ENCODE data around the gene RPL22L1. TPM values are rescaled to one million over a fixed set of nuclear protein-coding genes. Genes with fewer than 3 reads are reported as not detected.

Gene RPL22L1
- 238 to 313 TPM (median 272 TPM) in 5 replicates for total RNA-seq (2022; extraction: Qiagen RNA extraction; ENCODE audit: low read depth)

GRCh38 chr3:170869645-170870593 lies at the start of gene RPL22L1:
TSS of gene RPL22L1 (minus strand) at chr3:170870195. CDS start at chr3:170870167, 28 bp downstream.

DNA sequence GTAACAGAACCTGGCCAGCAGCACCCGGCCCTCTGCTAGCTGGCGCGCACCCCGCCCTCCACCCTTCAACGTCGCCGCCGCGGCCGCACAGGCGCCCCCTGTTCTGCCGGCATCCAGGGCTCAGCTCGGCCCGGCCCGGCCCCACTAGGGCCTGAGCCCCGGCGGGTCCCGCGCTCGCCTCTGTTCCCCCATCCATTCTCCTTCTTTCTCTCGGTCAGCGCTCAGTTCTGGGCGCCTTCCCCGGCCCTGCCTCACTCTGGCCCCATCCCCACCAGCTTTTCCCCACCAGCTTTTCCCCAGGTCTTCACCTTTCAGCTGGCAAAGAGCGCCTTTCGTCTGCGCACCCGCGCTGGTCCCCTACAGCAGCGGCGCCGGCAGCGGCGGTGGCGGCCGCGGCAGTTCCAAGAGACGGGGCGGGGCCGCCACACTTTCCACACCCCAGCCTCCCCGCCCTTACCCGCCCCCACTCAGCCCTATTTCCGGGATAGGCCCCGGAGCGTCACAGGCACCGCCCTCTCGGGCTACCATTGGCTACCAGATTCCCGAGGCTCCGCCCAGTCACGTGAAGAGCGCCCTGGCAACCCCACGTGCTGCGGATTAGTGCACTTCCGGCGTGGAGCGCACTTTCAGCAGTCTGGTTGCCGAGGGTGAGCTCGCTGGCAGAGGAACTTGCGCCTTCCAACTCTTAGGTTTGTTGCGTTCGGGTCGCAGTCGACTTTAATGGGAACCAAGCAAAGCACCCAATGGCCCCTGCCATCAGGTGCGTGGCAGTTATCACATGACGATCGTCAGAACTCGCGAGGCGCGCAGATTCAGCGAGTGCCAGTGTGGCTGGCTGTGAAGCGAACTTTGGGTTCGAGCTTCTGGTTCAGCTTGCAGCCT lies 38.5 kb upstream of the RPL22L1 start, which contains the start of gene EIF5A2:
EIF5A2 (minus strand) TSS at position 403 of the 882 bp plus-strand sequence. CDS start 831 bp downstream, outside the sequence.

Other genes with a start within 250 kb of the RPL22L1 start
- gene EIF5A2, start 38.4 kb upstream of the RPL22L1 start, total RNA-seq (2022; extraction: Qiagen RNA extraction; ENCODE audit: low read depth), result 10.3 to 15.4 TPM (median 13.4 TPM) in 5 replicates
- gene SLC2A2, start 156.5 kb upstream of the RPL22L1 start, total RNA-seq (2022; extraction: Qiagen RNA extraction; ENCODE audit: low read depth), result not detected in 5 replicates

Data from A549 treated with GW870086 at 1 μM for 4 hours (cell line).